ENCODE results near the gene ABCB11.
"Not testable (repeated sequence)": the region's sequence is repeated elsewhere in the genome, so short reads cannot be mapped to it uniquely, and the experiment has no call there.

GRCh38 chr2:168932174-168932573, 99.0 kb downstream of the ABCB11 start:
- not testable (repeated sequence) for TF ChIP-seq CTCF (IDR thresholded peaks at IDR 0.05; ENCODE audit: low read depth, low read length); POLR2A (IDR thresholded peaks at IDR 0.05; ENCODE audit: extremely low read depth, insufficient read length); MAX (IDR thresholded peaks at IDR 0.05; ENCODE audit: low read depth, low read length)
